Muscle layer of duodenum (tissue), 2 donors: ENCODE results near the gene UBAC1.
"Not testable (repeated sequence)": the region's sequence is repeated elsewhere in the genome, so short reads cannot be mapped to it uniquely, and the experiment has no call there.

ENCODE experiments used
- H3K27ac ChIP-seq: one replicate; pipeline ENCODE4 v1.7.0; 2013; ENCODE audit warnings: mild to moderate bottlenecking, low read length
- H3K27me3 ChIP-seq: one replicate; pipeline ENCODE4 v1.7.0; 2013; ENCODE audit warnings: low read depth, mild to moderate bottlenecking, control low read depth, low read length
- H3K36me3 ChIP-seq, 2 donors: one replicate each; pipeline ENCODE4 v1.7.0; 2013; ENCODE audit warnings: low read length in 2 of 2, control low read depth in 1 of 2, mild to moderate bottlenecking in 1 of 2; ENCODE audit not compliant: insufficient read depth in 2 of 2, control insufficient read depth in 1 of 2
- H3K4me1 ChIP-seq, 2 donors: one replicate each; pipeline ENCODE4 v1.7.0; 2013; ENCODE audit warnings: low read length in 2 of 2, mild to moderate bottlenecking in 2 of 2, control low read depth in 1 of 2, moderate library complexity in 1 of 2; ENCODE audit not compliant: insufficient read depth in 2 of 2, control insufficient read depth in 1 of 2
- H3K4me3 ChIP-seq, 2 donors: one replicate each; pipeline ENCODE4 v1.7.0; 2013; ENCODE audit warnings: low read length in 2 of 2, low read depth in 1 of 2, mild to moderate bottlenecking in 1 of 2
- H3K9me3 ChIP-seq, 2 donors: one replicate each; pipeline ENCODE4 v1.7.0; 2013; ENCODE audit warnings: low read length in 2 of 2, control low read depth in 1 of 2, mild to moderate bottlenecking in 1 of 2; ENCODE audit not compliant: control insufficient read depth in 1 of 2
- donor health status: healthy.

Gene UBAC1

DNA sequence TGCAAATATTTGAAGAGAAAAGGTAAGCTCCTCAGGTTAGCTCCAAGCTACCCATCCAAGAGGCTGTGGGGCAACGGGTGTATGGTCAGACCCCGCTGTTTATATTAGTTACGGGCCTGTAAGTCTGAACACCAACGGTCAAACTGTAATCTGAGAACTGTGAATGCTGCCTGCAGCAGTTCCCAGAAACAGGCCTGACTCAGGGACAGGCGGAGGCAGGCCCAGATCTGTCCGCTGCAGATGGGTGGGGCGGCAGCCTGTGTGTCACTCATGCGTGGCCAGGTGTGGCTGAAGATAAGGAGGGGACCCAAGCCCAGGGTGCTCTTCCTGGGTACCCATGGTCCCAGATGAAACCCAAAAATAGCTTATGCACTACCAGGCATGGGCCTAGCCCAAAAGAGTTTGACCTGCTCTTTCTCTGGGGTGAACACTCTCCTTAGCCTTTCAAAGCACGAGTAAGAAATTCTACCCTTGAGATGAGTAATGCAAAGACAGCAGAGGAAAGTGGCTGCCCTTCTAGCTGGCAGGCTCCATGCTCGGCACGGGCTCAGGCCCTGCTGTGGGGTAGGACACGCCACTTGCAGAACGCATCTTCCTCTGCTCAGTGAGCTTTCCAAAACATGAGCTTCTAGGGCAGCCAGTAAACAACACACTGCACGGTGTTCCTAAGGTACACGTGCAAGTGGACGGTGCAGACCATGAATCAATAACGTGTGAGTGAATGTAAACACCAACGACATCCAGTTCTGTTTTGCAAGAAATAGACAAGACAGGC lies 9.1 kb downstream of the UBAC1 start:
- Histone ChIP-seq H3K27ac (no peak overlapping the region), H3K36me3 (peaks cover 21 to 52% of the 10 kb centered on the region in 2 donors), H3K4me1 (no peaks in the 10 kb centered on the region), H3K9me3 (no peaks in the 10 kb centered on the region), H3K4me3 (no peak overlapping the region), H3K27me3 (no peaks in the 10 kb centered on the region)

DNA sequence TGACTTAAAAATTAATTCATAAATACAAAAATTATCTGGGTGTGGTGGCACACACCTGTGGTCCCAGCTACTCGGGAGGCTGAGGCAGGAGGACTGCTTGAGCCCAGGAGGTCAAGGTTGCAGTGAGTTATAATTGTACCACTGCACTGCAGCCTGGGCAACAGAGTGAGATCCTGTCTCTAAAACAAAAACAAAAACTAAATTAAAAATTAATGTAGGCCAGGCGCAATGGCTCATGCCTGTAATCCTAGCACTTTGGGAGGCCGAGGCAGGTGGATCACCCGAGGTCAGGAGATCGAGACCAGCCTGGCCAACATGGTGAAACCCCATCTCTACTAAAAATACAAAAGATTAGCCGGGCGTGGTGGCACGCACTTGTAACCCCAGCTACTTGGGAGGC lies 9.9 kb downstream of the UBAC1 start:
- not testable (repeated sequence) for H3K27ac ChIP-seq, H3K4me1 ChIP-seq, H3K9me3 ChIP-seq, H3K4me3 ChIP-seq, H3K27me3 ChIP-seq
- H3K36me3 ChIP-seq = peaks cover 27 to 60% of the 10 kb centered on the region in 2 donors

DNA sequence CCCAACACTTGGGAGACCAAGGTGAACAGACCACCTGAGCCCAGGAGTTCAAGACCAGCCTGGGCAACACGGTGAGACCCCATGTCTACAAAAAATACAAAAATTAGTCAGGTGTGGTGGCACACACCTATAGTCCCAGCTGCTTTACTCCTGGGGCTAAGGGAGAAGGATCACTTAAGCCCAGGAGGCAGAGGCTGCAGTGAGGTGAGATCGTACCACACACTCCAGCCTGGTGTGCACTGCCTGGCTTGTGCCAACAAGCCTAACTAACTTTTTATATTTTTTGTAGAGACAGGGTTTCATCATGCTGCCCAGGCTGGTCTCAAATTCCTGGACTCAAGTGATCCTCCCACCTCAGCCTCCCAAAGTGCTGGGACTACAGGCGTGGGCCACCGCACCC lies 10.3 kb downstream of the UBAC1 start:
- not testable (repeated sequence) for H3K27me3 ChIP-seq, H3K4me3 ChIP-seq, H3K27ac ChIP-seq, H3K4me1 ChIP-seq, H3K9me3 ChIP-seq
- H3K36me3 ChIP-seq = peaks cover 31 to 64% of the 10 kb centered on the region in 2 donors

DNA sequence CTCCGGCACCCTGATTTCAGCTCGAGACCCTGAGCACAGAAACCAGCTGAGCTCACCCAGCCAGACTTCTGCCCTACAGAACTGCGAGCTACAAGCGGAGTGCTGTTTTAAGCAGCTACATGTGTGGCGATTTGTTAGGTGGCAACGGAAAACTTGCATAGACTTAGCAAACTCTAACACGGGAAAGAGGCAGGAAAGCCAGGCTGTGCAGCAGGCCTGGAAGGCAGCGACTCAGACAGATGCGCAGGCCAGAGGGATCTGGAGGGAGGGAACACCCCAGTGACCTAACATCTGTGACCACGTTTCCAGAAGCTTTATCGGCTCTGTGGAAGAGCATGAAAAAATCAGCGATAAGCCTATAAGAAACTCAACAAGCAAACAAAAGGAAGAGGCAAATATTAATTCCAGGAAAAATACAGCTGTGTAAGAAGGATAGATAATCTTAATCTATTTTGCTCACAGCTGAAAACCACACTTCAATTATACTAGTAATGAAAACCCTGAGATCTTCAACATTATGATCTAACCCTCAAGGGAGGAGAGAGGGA lies 11.0 kb downstream of the UBAC1 start:
- Histone ChIP-seq H3K27ac (no peak overlapping the region), H3K4me3 (no peak overlapping the region), H3K4me1 (no peaks in the 10 kb centered on the region), H3K36me3 (peaks cover 38 to 71% of the 10 kb centered on the region in 2 donors), H3K27me3 (no peaks in the 10 kb centered on the region), H3K9me3 (no peaks in the 10 kb centered on the region)

DNA sequence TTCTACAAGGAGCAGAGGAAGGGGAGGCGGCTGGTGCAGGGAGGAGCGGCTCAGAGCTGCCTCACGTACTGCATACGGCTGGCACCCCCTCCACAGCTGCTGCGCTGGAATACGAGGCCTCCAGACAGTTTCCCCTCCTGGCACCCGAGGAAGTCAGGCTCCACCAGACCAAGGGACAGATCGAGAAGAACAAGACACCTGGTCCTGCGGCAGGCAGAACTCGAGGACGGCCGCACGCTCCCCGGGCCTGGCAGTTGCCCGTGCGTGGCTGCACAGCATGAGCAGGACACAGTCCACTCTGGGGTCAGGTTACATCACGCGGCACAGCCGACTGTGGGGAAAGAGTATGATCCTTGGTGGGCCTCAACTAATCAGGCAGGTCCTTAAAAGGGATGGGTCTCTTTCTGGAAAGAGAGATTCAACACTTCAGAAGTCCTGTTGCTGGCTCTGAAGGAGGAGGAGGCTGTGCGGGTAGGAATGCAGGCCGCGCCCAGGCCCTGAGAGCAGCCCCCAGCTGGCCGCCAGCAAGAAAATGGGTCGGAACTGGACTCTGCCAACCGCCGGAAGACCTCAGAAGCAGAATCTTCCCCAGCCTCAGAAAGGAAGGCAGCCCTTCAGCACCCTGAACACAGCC lies 11.6 kb downstream of the UBAC1 start:
- Histone ChIP-seq H3K27me3 (no peaks in the 10 kb centered on the region), H3K4me3 (no peak overlapping the region), H3K9me3 (no peaks in the 10 kb centered on the region), H3K27ac (no peak overlapping the region), H3K36me3 (peaks cover 43 to 72% of the 10 kb centered on the region in 2 donors), H3K4me1 (no peaks in the 10 kb centered on the region)

DNA sequence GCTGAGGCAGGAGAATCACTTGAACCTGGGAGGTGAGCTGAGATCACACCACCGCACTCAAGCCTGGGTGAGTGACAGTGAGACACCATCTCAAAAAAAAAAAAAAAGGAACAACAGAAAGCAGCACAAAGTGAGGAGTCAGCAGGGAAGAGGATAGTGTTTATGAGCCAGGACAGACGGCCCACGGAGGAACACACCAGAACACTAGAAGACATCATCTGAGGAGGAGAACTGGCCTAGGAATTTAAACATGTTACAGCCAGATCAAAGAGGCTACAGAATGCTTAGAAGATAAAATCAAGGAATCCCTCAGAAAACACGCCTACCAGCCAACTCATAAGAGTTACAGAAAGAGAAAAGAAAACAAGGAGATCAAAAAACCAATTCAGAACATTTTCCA lies 12.2 kb downstream of the UBAC1 start:
- H3K9me3 ChIP-seq = no peaks in the 10 kb centered on the region
- H3K27me3 ChIP-seq = no peaks in the 10 kb centered on the region
- no peak overlapping the region for H3K4me3 ChIP-seq
- H3K4me1 ChIP-seq = no peaks in the 10 kb centered on the region
- H3K27ac ChIP-seq = no peak overlapping the region
- H3K36me3 ChIP-seq = peaks cover 49 to 72% of the 10 kb centered on the region in 2 donors

DNA sequence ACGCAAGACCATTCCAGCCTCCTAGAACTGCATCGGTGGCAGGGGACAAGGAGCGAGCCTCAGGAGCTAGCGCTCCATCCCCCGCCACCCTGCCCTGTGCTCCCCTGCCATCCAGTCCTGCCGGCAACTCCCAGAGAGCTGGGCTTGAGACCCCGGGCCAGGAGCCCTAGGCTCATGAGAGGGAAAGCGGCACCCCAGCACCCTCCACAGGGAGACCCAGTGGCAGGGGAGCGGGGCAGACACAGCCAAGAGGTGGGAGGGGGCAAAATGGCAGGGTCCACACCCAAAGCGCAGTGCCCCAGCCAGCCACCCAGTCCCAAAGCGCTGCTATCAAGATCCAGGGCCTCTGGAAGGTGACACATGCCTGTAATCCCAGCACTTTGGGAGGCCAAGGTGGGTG lies 12.7 kb downstream of the UBAC1 start:
- H3K4me3 ChIP-seq = no peak overlapping the region
- no peaks in the 10 kb centered on the region for H3K27me3 ChIP-seq
- peaks cover 50 to 69% of the 10 kb centered on the region in 2 donors for H3K36me3 ChIP-seq
- no peak overlapping the region for H3K27ac ChIP-seq
- no peaks in the 10 kb centered on the region for H3K4me1 ChIP-seq
- H3K9me3 ChIP-seq = no peaks in the 10 kb centered on the region

DNA sequence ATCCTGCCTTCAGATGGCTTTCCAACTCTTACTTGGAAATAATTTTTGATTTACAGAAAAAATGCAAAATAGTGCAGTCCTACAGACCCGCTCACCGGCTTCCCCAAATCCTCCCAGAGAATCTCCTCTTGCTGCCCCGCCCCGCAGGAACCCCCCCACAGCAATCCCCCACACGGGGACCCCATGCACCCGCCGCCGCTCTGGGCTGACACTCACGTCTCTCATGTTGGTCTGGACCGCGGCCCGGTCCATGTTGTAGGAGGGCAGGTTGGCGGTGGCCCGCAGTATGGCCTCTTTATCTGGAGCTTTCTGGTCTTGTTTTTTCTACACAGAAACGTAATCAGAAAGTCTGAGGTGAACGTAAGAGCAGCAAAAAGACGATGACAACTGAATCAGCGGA lies 13.6 kb downstream of the UBAC1 start:
- H3K4me1 ChIP-seq = no peaks in the 10 kb centered on the region

DNA sequence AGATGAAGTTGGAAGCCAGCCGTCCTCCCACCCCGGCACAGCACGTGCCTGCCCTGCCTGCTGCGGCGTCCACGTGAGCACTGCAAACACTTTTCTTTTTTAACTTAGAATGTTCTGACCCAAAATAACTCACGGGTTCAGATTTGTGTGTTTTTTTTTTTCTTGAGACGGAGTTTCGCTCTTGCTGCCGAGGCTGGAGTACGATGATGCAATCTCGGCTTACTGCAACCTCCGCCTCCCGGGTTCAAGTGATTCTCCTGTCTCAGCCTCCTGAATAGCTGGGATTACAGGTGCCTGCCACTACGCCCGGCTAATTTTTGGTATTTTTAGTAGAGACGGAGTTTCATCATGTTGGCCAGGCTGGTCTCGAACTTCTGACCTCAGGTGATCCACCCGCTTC lies 14.1 kb downstream of the UBAC1 start:
- not testable (repeated sequence) for H3K27me3 ChIP-seq

More for the DNA sequence above, 13.6 kb downstream of the UBAC1 start:
- no peaks in the 10 kb centered on the region for H3K27me3 ChIP-seq
- H3K9me3 ChIP-seq = no peaks in the 10 kb centered on the region
- no peak overlapping the region for H3K4me3 ChIP-seq
- H3K27ac ChIP-seq = no peak overlapping the region
- H3K36me3 ChIP-seq = peaks cover 45 to 69% of the 10 kb centered on the region in 2 donors

DNA sequence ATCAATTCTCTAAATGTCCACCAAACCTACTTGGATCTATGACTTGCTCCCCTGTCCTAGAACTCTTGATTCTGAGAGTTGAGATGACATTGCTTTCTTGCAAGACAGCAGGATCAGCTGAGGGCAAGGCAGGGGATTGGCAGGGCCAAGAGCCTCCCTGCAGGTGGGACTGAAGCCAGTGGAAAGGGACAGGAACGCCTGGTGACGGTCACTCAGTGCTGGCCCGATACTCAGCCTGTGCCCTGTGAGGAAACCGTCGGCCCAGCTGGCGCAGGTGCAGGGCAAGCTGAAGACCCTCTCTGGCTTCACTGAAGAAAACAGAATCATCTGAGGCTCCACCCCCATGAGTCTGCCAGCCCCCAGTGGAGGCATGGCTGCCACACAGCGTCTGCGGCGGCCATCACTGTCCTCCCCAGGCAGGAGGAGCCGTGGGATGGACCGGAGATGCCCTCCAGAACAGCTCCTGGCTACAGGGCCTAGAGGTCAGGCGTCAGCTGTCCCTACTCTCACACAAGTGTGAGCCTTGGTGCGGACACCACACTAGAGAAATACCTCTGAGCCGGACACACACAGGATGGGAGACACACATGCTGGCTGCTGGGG lies 14.7 kb downstream of the UBAC1 start:
- no peaks in the 10 kb centered on the region for H3K27me3 ChIP-seq
- H3K36me3 ChIP-seq = peaks cover 39 to 68% of the 10 kb centered on the region in 2 donors
- H3K27ac ChIP-seq = no peak overlapping the region
- H3K4me3 ChIP-seq = no peak overlapping the region
- no peaks in the 10 kb centered on the region for H3K4me1 ChIP-seq
- H3K9me3 ChIP-seq = no peaks in the 10 kb centered on the region

More for the DNA sequence above, 14.1 kb downstream of the UBAC1 start:
- H3K36me3 ChIP-seq = peaks cover 40 to 66% of the 10 kb centered on the region in 2 donors
- H3K27ac ChIP-seq, H3K4me3 ChIP-seq, H3K9me3 ChIP-seq, H3K4me1 ChIP-seq: not testable (repeated sequence)

DNA sequence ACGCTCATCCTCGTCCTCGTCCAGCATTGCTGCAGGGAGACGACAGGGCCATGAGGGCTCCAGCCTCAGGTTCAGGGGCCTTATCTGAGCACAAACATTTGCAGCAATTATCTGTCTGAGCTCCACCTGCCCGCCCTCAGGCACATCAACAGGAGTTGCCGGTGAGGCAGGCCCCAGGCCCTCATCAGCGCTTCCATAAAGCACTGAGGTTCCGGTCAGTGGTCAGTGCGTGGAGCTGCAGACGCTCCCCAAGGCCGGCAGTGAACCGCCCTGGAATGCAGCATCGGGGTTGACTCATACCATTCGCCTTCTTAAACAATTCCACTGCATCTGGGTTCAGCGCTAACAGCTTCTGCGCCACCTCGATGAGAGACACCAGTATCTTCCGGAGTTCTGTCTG lies 15.2 kb downstream of the UBAC1 start:
- no peak overlapping the region for H3K4me3 ChIP-seq
- H3K9me3 ChIP-seq = no peaks in the 10 kb centered on the region
- H3K27ac ChIP-seq = no peak overlapping the region
- H3K4me1 ChIP-seq = no peaks in the 10 kb centered on the region
- no peaks in the 10 kb centered on the region for H3K27me3 ChIP-seq
- peaks cover 39 to 68% of the 10 kb centered on the region in 2 donors for H3K36me3 ChIP-seq
